GM23248 (cell line): Measurements from ENCODE around the gene ZNF639. TPM values are rescaled to one million over a fixed set of nuclear protein-coding genes. Genes with fewer than 3 reads are reported as not detected.

Experiments
- DNase-seq: peaks from one replicate; pipeline ENCODE4 v3.0.0-alpha.2; 2015
- H2AFZ ChIP-seq: fragments of 200-600 bp; sonication (generic); 2 replicates; pipeline ENCODE4 v1.6.1; 2016; ENCODE audit warnings: antibody characterized with exemption
- H3F3A ChIP-seq: fragments of 200-600 bp; sonication (generic); 2 replicates; pipeline ENCODE4 v1.6.1; 2016; ENCODE audit warnings: mild to moderate bottlenecking, antibody characterized with exemption, mixed run types; ENCODE audit not compliant: insufficient read depth
- H3K27ac ChIP-seq: fragments of 200-600 bp; sonication (generic); 2 replicates; pipeline ENCODE4 v1.5.1; 2016; ENCODE audit warnings: mild to moderate bottlenecking
- H3K27me3 ChIP-seq: fragments of 200-600 bp; sonication (generic); replicated peaks from 2 replicates; pipeline ENCODE4 v1.6.1; 2016; ENCODE audit warnings: mild to moderate bottlenecking; ENCODE audit not compliant: insufficient read depth
- H3K36me3 ChIP-seq: fragments of 200-600 bp; sonication (generic); 2 replicates; pipeline ENCODE4 v1.6.1; 2016; ENCODE audit warnings: low read depth, mild to moderate bottlenecking
- H3K4me1 ChIP-seq: fragments of 200-600 bp; sonication (generic); 2 replicates; pipeline ENCODE4 v1.6.1; 2016; ENCODE audit warnings: mild to moderate bottlenecking; ENCODE audit not compliant: insufficient read depth
- H3K4me2 ChIP-seq: fragments of 200-600 bp; sonication (generic); one replicate; pipeline ENCODE4 v1.6.1; 2016; ENCODE audit warnings: mild to moderate bottlenecking; ENCODE audit not compliant: unreplicated experiment
- H3K4me3 ChIP-seq: fragments of 200-600 bp; sonication (generic); 2 replicates; pipeline ENCODE4 v1.5.1; 2016; ENCODE audit warnings: mild to moderate bottlenecking
- H3K79me2 ChIP-seq: fragments of 200-600 bp; sonication (generic); 2 replicates; pipeline ENCODE4 v1.6.1; 2016; ENCODE audit warnings: mild to moderate bottlenecking; ENCODE audit not compliant: insufficient read depth
- H3K9ac ChIP-seq: fragments of 200-600 bp; sonication (generic); 2 replicates; pipeline ENCODE4 v1.6.1; 2016; ENCODE audit warnings: mild to moderate bottlenecking
- H3K9me2 ChIP-seq: fragments of 200-600 bp; sonication (generic); 2 replicates; pipeline ENCODE4 v1.6.1; 2016; ENCODE audit warnings: mixed run types, mild to moderate bottlenecking, moderate library complexity; ENCODE audit not compliant: insufficient read depth
- H3K9me3 ChIP-seq: fragments of 200-600 bp; sonication (generic); one replicate; pipeline ENCODE4 v1.6.1; 2017; ENCODE audit warnings: low read depth
- H4K20me1 ChIP-seq: fragments of 200-600 bp; sonication (generic); 2 replicates; pipeline ENCODE4 v1.6.0; 2016; ENCODE audit not compliant: insufficient read depth
- EZH2 ChIP-seq: fragments of 200-600 bp; sonication (generic); IDR thresholded peaks from 2 replicates; pipeline ENCODE4 v1.6.1; 2018; ENCODE audit warnings: antibody characterized with exemption, mild to moderate bottlenecking; ENCODE audit not compliant: insufficient read depth, poor library complexity, severe bottlenecking
- EZH2phosphoT487 ChIP-seq: fragments of 200-600 bp; sonication (generic); IDR thresholded peaks from 2 replicates; pipeline ENCODE4 v1.6.1; 2018; ENCODE audit warnings: antibody characterized with exemption, moderate library complexity, mild to moderate bottlenecking, low read depth; ENCODE audit not compliant: insufficient read depth
- WGBS, 2 experiments: methylation state at CpG; one replicate each; pipeline ENCODE4 v1.1.6; 2015 to 2017; ENCODE audit warnings: low lambda C conversion rate in 2 of 2, low coverage in 1 of 2; ENCODE audit errors: missing lambda C conversion rate in 2 of 2; 5-methylcytosine and 5-hydroxymethylcytosine counted together
- in situ Hi-C: fragments of 300-500 bp; cut with MboI; formaldehyde crosslinking; loops from 2 replicates; pipeline ENCODE4 v1.15.0; 2020
- polyA plus RNA-seq: library from polyadenylated mRNA; unstranded; fragments of >200 nt; fragmentation: Nextera tagmentation; extraction: Ambion mirVana; gene quantifications from 2 replicates; pipeline ENCODE4 v1.2.1, GENCODE V29; 2016
- total RNA-seq: library from RNA; depleted of rRNA; stranded (reverse); fragments of >200 nt; shearing (Covaris generic); gene quantifications from 2 replicates; pipeline ENCODE4 v1.2.3, GENCODE V29; 2014

The ZNF639 gene
- total and polyA plus RNA-seq, 2 experiments from 2014 or later: 27.9 to 68.0 TPM

- DNase-seq: no peak
- Histone ChIP-seq H3K4me2 (no peak overlapping the region), H3K9ac (no peak overlapping the region), H3K4me3 (no peak overlapping the region), H2AFZ (no peak overlapping the region), H3F3A (no peaks in the 10 kb centered on the region), H3K79me2 (peaks cover 44% of the 10 kb centered on the region), H4K20me1 (no peaks in the 10 kb centered on the region), H3K27ac (no peak overlapping the region), H3K4me1 (no peaks in the 10 kb centered on the region), H3K9me2 (no peaks in the 10 kb centered on the region), H3K9me3 (no peaks in the 10 kb centered on the region), H3K36me3 (peaks cover 58% of the 10 kb centered on the region), H3K27me3 (no peaks in the 10 kb centered on the region)
- in situ Hi-C loops: no loop called here
- 94 to 96% methylated on average over 1 of the region's 1 CpG for WGBS, 2 experiments
- no peak for TF ChIP-seq EZH2phosphoT487
These were observed 13.6 kb downstream of the ZNF639 start for GRCh38 chr3:179336345-179336929.

- Histone ChIP-seq H3K4me2 (peak within 1 kb of the TSS; percentile 85), H4K20me1 (no peaks in the 10 kb centered on the region), H3K4me3 (peak within 1 kb of the TSS; percentile 89), H3K4me1 (peaks cover 16% of the 10 kb centered on the region), H3K27me3 (no peaks in the 10 kb centered on the region), H3F3A (no peaks in the 10 kb centered on the region; the same call in 1 of the 2 replicates), H3K79me2 (peaks cover 45% of the 10 kb centered on the region), H3K9ac (peak within 1 kb of the TSS; percentile 85), H3K36me3 (peaks cover 9% of the 10 kb centered on the region), H3K9me3 (no peaks in the 10 kb centered on the region), H2AFZ (peak within 1 kb of the TSS; percentile 91), H3K27ac (peak within 1 kb of the TSS; percentile 79), H3K9me2 (no peaks in the 10 kb centered on the region)
- WGBS, 2 experiments: 1% methylated on average over 41 to 62 of the region's 63 CpGs
- peak; percentile 99 for DNase-seq
- in situ Hi-C loops: no loop called here
- TF ChIP-seq EZH2 (no peak), EZH2phosphoT487 (no peak)
These were observed 24.7 kb downstream of the ZNF639 start, which contains the start of gene MFN1 for GRCh38 chr3:179347345-179348194. TSS of gene MFN1 (plus strand) at chr3:179347709. CDS start at chr3:179348852, 1,143 bp downstream.

- Histone ChIP-seq H4K20me1 (no peaks in the 10 kb centered on the region), H3F3A (no peaks in the 10 kb centered on the region; the same call in 1 of the 2 replicates), H3K36me3 (peaks cover 10% of the 10 kb centered on the region), H3K4me3 (peak overlapping the region; percentile 89), H3K9me3 (no peaks in the 10 kb centered on the region), H3K27ac (peak overlapping the region; percentile 79), H3K79me2 (peaks cover 53% of the 10 kb centered on the region), H3K27me3 (no peaks in the 10 kb centered on the region), H3K9me2 (no peaks in the 10 kb centered on the region), H2AFZ (peak overlapping the region; percentile 91), H3K9ac (peak overlapping the region; percentile 85), H3K4me2 (peak overlapping the region; percentile 85), H3K4me1 (peaks cover 16% of the 10 kb centered on the region)
- in situ Hi-C loops: no loop called here
- WGBS, 2 experiments: 21 to 23% methylated on average over 5 of the region's 5 CpGs
- DNase-seq: peak; percentile 20
- TF ChIP-seq EZH2phosphoT487 (no peak), EZH2 (no peak)
These were observed 25.6 kb downstream of the ZNF639 start for GRCh38 chr3:179348325-179349013.

- H3K27me3 ChIP-seq: no peaks in the 10 kb centered on the region
- H2AFZ ChIP-seq: no peak overlapping the region
- TF ChIP-seq EZH2 (no peak), EZH2phosphoT487 (no peak)
- H3K27ac ChIP-seq: no peak overlapping the region
- no peak for DNase-seq
- no peak overlapping the region for H3K9ac ChIP-seq
- no peak overlapping the region for H3K4me3 ChIP-seq
- no peaks in the 10 kb centered on the region for H3K9me3 ChIP-seq
- H3F3A ChIP-seq: no peaks in the 10 kb centered on the region
- H3K36me3 ChIP-seq: peaks cover 51% of the 10 kb centered on the region
- in situ Hi-C loops: no loop called here
- no peak overlapping the region for H3K4me2 ChIP-seq
- no peaks in the 10 kb centered on the region for H3K9me2 ChIP-seq
- WGBS, 2 experiments: 90 to 100% methylated on average over 1 of the region's 1 CpG
- H3K79me2 ChIP-seq: peaks cover 51% of the 10 kb centered on the region
- no peaks in the 10 kb centered on the region for H3K4me1 ChIP-seq
- H4K20me1 ChIP-seq: no peaks in the 10 kb centered on the region
These were observed 33.2 kb downstream of the ZNF639 start for GRCh38 chr3:179355996-179356395.
